GM18517 (cell line): Measurements from ENCODE around the gene PCNX2.
"Not testable (repeated sequence)": the region's sequence is repeated elsewhere in the genome, so short reads cannot be mapped to it uniquely, and the experiment has no call there.

Source experiments
- ATAC-seq: cut with Tn5 transposase; IDR thresholded peaks from one replicate; pipeline ENCODE4 v1.9.1; 2021; ENCODE audit warnings: mild to moderate bottlenecking, moderate library complexity; ENCODE audit not compliant: unreplicated experiment

Gene PCNX2

DNA sequence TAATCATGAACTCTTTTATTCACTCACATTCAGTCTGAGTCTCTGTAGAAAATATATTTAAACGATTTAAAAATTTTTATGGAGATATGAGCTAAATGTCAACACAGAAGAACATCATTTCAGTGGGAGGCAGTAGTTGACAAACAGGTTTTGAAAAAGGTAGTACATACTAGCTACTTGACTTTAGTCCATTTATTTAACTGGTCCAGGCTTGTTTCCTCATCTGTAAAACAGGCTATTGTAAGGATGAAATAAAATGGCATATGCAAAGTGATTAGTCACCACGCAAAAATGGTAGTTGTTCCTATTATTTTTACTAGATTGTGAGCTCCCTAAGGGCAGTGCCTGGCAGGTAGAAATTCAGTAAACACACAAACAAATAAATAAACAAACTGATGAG lies 270.0 kb downstream of the PCNX2 start:
- no peak for ATAC-seq

DNA sequence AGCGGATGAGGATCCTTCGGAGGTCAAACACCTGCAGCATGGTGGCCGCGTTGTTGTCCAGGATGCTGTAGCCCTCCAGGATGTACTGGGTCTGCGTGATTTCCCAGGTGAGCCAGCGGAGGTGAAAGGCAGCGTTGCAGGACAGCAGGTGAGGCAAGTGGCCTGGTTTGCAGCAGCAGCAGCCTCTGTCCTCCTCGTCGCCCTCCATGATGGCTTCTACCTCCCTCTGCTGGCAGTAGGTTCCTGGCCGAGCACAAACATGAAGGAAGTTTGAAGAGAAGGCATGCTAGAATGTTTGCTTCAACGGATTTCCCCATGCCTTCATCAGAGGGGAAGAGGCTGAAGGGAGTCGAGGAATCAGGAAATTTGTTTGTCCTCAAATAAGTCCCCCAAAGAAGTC lies 270.4 kb downstream of the PCNX2 start:
- no peak for ATAC-seq

DNA sequence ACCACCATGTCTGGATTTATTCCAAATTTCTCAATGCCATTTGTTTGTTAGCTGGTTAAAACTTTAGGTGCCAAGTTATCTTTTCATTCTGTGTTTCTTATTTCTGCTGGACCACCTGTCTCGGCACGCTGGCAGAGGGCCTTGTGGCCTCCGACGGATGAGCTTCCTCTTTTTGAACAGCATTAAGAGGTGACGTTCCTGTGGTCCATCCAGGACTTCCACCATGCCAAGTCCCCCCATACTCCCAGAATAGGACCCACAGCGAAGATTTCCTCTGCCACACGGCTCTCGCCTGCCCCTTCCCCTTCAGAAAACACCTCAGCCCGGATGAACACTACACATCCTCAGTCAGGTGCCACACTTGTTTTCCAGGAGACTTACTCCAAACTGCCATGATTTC lies 271.3 kb downstream of the PCNX2 start:
- ATAC-seq, result no peak

DNA sequence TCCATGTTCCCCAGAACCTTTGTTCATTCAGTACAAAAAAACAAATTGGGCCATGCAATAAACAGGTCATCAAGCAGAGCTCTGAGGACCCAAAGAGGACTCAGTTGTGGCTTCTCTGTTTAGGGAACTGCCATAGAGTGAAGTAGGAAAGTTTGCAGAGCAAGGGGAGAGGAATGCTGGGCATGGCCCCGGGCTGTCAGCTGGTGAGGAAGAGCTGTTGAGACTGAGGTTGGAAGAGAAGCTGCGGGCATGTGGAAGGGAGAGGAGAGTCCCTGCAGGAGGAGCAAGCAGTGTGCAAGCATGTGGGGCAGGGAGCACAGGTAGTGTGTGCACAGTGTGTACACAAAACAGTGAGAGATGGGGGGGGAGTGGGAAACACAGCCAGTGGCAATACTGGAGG lies 273.3 kb downstream of the PCNX2 start:
- ATAC-seq, result no peak

DNA sequence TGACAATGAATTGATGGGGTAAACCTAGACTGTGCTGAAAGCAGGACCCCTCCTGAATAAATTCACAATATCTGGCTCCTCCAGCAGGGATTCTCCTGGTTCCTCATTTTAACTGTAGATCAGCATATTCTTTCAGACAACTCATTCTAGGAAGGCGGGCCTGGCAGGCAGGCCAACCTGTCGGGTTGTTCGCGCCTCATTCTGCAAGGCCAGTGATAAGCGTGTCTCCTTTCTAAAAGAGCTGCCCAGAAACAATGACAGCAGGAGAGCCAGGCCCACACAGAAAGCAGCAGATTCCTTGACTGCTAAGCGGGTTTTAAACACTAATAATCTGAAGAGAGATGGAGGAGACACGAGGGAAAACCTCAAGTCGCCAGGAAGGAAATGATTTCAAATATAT lies 275.1 kb downstream of the PCNX2 start:
- ATAC-seq, result no peak

DNA sequence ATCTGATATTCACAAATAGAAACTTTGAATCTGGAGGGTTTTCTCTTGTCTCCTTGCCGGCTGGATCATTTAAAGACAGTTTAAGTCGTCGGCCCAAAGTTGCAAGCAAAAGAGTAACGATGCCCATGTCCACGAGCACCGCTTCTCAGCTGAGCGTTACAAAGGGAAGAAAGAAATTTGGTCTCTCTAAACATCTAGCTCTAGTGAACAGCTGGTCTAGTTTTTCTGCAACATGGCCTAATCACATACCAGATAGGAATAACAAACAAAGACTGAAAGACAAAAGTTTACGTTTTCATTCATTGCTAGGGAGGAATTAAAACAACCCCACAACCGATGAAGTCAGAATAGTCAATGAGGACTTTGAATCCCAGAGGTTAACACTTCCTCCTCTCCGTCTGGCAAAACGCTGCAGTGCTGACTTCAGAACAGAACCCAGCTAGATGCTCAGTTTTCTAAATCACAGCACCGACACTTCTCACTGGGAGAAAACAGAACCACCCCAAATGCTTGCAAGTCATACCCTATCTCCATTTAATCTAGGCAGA lies 275.7 kb downstream of the PCNX2 start:
- no peak for ATAC-seq

DNA sequence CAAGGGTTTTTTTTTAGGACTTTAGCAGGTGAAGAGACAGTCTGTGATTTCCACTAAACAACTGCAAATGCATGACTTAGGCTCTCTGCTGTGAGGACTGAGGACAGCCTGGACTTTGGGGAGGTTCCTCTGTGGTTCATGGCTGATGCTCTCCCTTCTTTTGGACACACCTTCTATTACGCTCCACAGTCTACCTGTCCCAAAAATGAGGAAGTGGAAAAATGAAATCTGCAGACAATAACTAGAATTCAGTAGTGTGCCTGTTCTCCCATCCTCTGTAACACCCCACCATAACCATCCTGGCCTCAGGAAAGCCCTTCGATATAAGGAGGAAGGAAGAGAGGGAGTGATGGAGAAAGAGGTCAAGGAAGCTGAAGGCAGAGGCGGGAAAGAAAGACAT lies 276.4 kb downstream of the PCNX2 start:
- no peak for ATAC-seq

DNA sequence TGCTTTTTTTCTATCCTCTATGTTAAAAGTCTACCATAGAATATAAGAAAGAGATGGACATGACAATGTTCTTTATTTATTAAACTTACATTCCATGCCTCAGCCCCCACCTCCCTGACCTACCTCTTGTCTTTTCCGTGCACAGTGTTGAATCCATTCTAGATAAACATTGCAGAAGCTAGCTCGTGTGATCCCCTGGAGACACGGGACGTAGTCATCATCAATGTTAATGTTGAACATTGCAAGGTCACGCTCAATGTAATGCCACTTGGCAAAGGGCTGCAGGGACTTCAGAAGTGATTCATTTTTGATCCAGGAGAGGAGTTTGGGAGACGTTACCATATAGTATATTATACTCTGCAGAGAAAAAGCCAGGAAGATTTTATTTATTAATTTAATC lies 278.7 kb downstream of the PCNX2 start:
- no peak for ATAC-seq

DNA sequence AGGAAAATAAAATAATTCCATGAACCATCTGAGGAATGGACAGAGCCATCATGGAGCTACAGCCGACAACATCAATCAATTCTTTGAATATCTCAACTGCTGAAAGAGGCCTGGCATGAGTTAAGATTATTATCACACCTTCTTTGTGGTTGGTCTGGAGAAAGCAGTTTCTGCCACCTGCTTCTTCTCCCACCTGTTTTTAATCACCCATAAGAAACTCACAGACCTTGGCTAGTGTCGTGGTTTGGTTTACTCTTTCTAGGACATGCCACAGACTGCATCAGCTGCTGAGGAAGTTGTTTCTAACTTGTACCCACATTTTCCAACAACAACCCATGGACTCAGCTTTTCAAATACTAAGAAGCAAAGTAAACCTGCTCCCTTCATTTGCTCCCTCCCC lies 279.6 kb downstream of the PCNX2 start:
- no peak for ATAC-seq

DNA sequence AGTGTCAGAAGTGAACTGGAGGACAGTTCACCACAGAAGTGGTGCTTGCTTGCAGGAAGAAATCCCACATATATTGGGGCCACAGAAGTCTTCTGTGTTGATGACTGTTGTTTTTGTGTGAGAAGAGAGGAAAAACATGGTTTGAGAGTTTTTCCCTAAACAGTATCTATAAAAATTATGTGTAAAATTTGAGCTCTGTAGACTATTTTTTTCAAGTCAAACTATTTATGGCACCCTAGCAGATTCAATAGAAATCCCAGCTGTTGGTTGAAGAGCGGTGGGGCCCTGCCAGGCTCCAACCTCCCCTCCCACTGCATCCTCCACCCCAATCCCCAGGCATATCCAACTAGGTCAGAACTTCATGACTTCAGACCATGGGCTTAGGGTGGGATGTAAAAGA lies 283.5 kb downstream of the PCNX2 start:
- no peak for ATAC-seq

DNA sequence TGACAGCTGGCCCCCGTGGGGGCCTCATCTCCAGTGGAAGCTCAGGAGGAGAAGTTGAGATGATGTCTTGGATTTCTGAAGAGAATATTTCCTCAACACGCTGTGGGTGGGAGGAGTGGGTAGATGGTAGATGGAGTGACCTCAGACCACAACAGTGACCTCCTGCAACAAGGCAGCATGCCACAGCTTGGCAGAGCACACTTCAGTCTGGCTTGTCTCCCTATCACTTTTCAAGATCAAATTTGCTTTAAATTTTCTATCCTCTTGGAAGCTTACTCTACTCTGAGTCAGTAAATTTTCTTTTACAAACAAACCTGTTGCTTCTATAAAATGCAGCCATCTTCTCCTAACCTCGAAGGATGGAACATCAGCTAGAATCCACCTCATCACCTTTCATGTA lies 285.4 kb downstream of the PCNX2 start:
- no peak for ATAC-seq

DNA sequence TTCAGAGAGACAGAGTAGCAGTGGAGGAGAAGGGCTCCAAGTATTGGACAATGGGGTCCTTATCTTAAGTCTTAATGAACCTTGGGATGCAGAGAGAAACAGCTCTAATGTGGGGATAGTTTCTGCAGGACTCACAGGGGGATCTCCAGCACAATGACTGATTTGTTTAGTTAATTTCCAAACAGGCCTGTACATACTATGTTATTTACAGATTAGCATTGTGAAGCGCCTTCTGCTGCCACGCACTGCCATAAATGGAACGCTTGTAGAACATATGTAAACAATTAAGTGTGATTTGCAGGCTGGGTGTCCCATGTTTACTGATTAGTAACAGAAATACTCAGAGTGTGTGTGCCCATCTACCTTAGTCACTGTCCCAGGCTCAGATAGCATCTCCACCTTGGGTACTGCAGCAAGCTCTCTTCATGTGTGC lies 289.0 kb downstream of the PCNX2 start:
- no peak for ATAC-seq

DNA sequence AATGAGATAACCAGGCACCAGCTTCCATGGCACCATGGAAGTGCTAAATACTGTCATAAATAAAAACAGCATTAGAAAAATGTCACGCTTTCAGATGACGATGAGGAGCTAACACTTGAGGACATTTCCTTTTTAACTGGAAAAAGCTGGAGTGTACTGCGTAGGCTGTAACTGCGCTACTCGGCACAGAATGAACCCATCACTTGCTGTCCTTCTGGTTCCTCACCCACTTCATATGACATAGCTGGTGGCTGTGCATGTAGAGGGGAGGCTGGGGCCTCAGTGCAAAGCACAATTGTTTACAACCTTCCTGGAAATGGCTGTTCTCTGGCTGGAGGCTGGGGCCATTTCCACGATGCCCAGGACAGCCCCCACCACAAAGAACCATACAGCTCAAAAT lies 289.4 kb downstream of the PCNX2 start:
- no peak for ATAC-seq

DNA sequence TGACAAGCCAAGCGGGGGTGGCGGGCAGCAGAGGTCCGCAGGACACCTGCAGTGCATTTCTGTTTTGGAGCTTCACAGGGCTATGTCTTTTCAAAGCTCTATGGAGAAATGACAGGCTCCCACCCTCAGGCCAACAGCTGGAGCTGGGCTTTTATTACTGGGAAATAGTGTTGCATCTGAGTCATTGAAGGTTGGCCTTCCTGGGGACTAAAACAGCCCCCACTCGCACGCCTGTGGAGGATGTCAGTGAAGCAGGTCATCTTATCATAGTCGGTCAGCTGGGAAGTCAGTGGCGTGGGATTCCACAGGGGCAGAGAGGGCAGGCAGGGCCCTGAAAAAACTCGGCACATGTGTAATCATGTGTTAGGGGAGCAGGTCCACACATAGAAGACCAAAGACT lies 289.8 kb downstream of the PCNX2 start:
- no peak for ATAC-seq

DNA sequence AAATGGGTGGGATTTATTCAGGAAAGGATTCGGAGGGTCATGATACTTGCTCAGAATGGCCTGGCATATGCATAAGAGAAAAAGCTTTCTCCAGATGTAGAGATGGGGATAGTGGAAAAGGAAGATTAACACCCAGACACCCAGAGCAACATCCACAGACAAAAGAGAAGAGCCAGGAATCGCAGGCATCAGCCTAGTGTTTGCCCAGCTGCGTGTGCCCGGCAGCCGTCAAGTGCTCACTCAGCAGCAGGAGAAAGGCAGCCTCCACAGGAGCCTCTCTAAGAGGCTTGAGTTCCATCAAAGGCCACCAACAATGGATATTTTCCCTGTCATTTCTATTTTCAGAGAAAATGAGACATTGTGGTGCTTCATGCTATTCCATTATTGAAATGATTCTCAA lies 290.4 kb downstream of the PCNX2 start:
- no peak for ATAC-seq

DNA sequence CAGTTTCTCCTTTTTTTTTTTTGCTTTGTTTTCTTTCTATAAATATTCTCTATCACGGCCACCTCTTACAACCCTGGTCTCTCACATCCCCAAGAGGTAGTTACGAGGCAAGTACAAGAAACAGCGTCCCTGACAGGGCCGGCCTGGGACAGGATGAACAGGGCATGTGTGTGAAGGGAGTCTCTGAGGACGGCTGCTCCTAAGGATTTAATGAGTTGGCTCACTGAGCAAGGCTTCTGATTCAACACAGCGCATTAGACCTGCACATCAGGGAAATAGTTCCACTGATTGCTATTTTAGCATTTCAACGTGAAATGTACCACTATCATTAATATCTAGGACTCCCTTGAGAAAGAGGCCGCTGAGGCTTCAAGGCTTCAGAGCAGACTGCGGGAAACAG lies 291.1 kb downstream of the PCNX2 start:
- ATAC-seq, result no peak

DNA sequence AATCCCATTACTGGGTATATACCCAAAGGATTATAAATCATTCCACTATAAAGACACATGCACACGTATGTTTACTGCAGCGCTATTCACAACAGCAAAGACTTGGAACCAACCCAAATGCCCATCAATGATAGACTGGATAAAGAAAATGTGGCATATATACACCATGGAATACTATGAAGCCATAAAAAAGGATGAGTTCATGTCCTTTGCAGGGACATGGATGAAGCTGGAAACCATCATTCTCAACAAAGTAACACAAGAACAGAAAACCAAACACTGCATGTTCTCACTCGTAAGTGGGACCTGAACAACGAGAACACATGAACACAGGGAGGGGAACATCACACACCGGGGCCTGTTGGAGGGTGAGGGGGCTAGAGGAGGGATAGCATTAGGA lies 291.9 kb downstream of the PCNX2 start:
- not testable (repeated sequence) for ATAC-seq

DNA sequence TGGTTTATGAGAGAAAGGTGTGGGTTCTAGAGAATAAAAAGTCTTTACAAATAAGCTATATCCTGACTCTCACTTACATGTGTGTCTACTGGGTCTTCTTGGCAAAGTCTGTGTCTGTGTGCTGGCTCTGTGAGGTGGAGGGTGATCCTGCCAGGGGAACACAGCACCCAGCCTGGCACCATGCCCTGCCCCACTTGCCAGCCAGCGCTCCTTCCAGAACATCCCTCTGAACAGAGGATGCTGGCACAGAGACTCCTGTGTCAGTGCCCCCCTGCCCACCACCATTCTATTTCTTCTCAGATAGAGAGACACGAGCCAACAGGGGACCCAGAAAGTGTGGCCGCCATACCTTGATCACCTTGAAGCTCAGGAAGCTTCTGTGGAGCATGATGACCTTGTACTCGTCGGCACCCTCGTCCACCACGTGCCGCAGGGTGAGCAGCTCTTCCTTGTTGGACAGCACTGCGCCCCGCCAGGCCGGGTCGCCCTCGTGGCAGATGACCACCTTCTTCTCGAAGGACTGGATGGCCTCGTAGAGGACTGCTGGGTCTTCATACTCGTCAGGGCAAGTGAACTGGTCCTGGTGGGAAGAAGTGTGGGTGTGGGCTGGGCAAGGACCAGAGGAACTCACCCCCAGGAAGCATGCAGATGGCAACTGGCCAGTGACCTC lies 295.4 kb downstream of the PCNX2 start:
- ATAC-seq, result no peak

DNA sequence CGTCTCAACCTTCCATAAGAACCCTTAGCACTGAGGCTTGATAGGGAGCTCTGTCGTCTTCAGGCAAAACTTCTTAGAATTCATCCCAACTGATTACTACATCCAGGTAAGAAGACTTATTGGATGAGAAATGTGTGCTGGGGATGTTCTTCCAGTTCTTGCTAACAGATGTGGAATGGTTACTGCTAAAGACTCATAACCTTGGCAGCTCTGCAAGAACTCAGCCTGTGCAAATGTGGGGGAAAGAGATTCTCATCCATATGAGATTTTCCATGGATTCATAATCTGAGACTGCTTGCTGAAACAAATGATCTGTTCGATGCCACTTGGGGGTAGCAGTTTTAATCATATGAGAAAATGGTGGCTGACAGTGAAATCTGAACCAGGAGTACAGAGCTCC lies 296.9 kb downstream of the PCNX2 start:
- no peak for ATAC-seq

DNA sequence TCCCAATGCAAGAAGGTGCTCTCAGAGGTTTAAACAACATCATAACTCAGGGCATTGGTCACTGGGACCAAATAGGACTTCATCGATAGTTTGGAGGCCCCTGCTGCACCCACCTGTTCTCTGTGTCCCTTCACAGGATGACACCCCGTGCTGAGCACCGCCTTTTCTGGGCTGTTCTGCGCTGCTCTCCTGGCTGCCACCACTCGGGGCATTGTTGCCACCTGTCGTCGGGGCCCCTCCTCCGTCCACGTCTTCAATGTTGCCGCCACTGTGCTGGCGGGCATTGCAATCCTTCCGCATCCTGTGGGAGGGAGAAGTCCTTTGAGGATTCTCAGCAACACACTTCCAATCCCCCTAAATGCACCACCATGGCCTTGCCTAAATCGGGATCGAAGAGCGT lies 297.4 kb downstream of the PCNX2 start:
- no peak for ATAC-seq

DNA sequence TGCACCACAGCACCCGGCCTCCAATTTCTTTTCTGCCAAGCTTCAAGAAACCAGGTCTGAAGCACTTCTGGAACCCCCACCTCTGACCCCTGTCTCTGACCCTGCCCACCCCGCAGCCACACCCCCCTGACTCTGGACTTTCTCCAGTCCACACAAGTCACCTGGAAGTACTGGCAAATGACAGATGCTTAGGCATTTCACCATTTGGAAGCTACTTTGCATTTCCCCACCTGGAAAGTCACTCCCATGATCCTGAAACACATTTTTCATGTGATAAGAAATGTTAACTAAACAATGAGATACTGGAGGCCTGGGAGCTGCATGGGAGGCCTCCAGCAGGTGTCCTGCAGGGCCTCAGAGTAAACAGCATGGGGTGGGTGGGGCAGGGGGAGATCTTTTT lies 299.4 kb downstream of the PCNX2 start:
- no peak for ATAC-seq

DNA sequence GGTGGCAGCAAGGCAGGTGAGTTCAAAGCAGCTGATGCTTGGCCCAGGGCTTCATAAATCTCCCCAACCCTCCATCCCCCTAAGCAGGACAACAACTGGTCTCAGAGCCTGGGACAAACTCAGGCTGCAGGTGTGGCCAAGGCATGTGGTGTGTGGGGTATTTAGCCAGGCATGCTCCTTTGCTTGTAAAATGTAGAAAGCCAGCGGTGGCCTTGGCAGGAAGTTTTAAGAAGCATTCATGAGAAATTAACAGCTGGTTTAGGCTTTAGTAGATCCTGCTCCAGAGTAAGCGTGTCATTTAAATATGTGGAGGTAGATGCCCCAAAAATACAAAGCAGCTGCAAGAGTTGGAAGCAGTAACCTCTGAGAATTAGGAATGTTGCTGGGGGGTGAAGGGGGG lies 300.3 kb downstream of the PCNX2 start:
- no peak for ATAC-seq

DNA sequence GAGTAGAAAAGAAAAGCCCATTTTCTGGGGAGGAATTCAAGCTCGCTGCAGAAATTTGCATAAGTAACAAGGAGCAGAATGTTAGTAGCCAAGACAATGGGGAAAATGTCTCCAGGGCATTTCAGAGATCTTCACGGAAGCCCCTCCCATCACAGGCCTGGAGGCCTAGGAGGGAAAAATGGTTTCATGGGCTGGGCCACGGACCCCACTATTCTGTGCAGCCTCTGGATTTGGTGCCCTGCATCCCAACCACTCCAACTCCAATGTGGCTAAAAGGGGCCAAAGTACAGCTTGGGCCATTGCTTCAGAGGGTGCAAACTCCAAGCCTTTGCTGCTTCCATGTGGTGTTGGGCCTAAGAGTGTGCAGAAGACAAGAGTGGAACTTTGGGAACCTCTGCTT lies 302.0 kb downstream of the PCNX2 start:
- ATAC-seq, result no peak
